ENCODE results near the gene MICAL3.
"Not testable (repeated sequence)": the region's sequence is repeated elsewhere in the genome, so short reads cannot be mapped to it uniquely, and the experiment has no call there.

The MICAL3 gene

DNA sequence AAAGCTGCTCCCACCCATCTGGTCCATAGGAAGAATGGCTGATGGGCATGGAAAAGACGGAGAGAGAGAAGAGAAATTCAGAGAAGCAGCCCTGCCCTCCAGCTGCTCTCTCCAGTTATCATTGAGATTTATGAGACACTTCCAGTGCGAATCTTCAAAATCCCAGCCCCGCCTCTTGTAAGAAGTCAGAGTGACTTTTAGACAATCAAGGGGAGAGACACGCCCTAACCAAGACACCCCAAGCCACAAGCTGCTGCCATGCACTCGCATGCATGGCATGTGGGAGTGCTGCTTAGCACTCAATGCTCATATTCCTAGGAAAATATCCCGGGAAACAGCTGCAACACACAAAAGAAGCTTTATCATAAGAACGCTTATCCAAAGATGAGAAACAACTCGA is 139.5 kb downstream of the MICAL3 start:
- DNase-seq (ENCODE audit: low read depth in 2 of 2): no peak

DNA sequence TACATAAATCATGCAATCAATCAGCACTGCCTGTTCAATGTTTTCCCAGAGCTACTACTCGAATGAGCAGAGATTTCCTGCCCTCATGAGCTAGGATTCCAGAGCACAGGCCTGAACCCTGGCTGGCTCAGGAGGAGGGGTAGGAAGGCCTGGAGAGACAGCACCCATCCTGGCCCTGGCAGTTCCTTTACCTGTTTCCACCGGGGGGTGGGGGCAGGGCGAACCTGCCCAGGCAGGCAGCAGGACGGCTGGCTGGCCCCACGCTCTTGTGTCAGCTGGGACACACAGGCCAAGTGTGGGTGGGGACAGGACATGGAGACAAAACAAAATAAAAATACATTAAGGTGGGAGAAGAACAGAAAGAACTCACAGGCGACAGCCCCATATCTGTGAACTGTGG is 140.3 kb downstream of the MICAL3 start:
- no peak for DNase-seq (ENCODE audit: low read depth in 2 of 2)

- DNase-seq (ENCODE audit: low read depth in 2 of 2): no peak
Observed at GRCh38 chr22:17883356-17883755, 141.0 kb downstream of the MICAL3 start.

GRCh38 chr22:17882727-17883126 is 141.6 kb downstream of the MICAL3 start:
- no peak for DNase-seq (ENCODE audit: low read depth in 2 of 2)

GRCh38 chr22:17882162-17882561 is 142.2 kb downstream of the MICAL3 start:
- DNase-seq (ENCODE audit: low read depth in 2 of 2): no peak

GRCh38 chr22:17881366-17881765 is 143.0 kb downstream of the MICAL3 start:
- DNase-seq (ENCODE audit: low read depth in 2 of 2): no peak

DNA sequence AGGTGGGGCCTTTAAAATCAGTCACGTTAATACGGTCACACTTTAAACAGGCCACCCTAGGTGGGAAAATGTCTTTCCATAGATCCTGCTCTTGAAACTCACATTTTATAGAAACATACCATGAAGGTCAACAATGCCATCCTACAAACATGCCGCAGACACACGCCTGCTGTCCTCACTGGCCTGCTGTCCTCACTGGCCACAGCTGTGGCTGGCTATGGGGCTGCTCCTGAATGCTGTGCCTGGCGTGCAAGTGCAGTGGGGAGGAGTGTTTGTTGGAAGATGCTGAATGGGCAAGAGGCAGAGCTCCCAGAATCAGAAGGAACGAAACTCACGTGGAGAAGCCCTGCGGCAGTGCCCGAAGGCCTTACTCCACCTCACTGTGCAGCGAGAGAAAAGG is 143.9 kb downstream of the MICAL3 start:
- DNase-seq (ENCODE audit: low read depth in 2 of 2): no peak

DNA sequence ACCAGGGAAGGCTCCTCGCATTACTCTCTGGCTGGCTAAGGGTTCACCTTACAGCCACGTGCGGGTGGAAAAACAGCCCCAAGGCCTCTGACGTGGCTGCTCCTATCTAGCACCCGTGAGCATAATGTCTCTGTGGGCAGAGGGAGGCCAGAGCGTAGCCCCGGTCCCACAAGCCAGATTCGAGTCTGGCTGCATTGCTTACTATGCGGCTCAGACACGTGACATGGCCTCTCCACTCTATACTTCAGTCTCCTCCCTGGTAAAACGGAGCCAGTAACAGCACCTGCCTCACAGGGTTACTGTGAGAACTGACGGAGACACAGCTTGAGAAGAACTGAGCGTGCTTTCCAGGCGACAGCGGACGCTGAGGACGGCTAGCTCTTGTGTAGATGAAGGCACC is 144.3 kb downstream of the MICAL3 start:
- no peak for DNase-seq (ENCODE audit: low read depth in 2 of 2)

DNA sequence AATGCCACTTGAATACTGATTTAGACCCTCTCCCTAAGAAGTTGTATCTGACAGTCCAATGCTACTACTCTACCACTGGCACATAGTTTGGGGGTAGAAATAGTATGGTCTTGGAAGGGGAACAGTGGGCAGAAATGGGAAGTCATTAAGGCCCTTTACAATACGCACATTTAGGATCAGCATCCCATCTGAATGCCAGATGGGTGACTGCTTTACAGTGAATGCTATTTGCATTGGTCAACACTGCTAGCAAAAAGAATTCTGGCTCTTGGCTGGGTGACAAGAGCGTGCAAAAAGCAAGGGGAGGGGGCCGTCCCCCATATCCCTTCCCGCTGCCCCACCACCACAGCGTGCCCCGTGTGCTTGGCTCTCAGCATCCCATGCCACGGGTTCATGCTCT is 145.4 kb downstream of the MICAL3 start:
- DNase-seq (ENCODE audit: low read depth in 2 of 2): no peak

- no peak for DNase-seq (ENCODE audit: low read depth in 2 of 2)
Observed at GRCh38 chr22:17878186-17878694, 146.1 kb downstream of the MICAL3 start.

- not testable (repeated sequence) for DNase-seq (ENCODE audit: low read depth in 2 of 2)
Observed at GRCh38 chr22:17876878-17877855, 147.2 kb downstream of the MICAL3 start.

DNA sequence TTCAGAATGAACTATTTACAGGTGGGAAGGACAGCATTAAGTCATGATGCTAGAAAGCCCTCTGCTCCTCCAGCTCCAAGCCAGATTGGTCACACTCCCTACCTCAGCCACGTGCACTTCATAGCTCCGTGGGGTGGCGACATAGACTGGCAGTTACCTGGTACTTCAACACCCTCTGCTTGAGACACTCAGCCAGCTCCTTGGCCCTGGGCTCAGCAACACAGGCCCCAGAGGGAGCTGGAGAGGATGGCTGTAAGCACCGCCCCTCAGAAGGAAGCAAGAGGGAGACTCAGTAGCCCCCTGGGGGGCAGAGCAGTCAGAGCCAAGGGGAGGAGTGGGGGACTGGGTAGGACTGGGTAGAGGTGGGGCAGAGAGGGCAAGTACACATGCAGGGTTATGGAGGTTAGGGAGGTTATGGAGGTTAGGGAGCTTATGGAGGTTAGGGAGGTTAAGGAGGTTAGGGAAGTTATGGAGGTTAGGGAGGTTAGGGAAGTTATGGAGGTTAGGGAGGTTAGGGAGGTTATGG is 148.0 kb downstream of the MICAL3 start:
- DNase-seq (ENCODE audit: low read depth in 2 of 2): no peak

- no peak for DNase-seq (ENCODE audit: low read depth in 2 of 2)
Observed at GRCh38 chr22:17875631-17876030, 148.7 kb downstream of the MICAL3 start.

- no peak for DNase-seq (ENCODE audit: low read depth in 2 of 2)
Observed at GRCh38 chr22:17875156-17875555, 149.2 kb downstream of the MICAL3 start.

DNA sequence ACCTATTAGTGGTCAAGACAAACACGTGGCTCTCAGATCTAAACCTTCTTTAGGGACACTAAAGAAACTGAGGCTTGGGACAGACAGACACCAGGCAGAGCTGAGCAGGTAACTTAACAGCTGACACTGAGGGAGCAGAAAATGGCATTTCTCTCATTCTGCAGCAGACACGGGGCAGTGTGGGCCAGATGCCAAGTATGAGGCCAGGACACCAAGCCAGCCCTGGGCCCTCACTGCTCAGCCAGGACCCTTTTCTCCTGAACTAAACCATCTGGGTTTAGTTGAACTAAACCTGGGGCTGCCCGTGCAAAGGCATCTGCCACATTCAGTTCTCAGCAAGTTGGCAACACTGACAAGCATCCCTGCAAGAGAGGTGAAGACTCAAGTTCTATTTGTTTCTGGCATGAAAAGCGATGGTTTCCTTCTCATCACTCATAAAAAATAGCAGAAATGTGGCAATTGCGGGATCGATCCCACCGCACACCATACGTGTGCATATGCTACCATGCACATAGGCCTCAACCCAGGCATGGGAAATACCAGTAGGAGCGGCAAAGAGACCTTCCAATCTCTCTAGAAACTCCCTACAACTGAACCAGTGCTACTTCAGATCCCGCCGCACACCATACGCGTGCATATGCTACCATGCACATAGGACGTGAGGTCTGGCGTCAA is 150.0 kb downstream of the MICAL3 start:
- DNase-seq (ENCODE audit: low read depth in 2 of 2): no peak

DNA sequence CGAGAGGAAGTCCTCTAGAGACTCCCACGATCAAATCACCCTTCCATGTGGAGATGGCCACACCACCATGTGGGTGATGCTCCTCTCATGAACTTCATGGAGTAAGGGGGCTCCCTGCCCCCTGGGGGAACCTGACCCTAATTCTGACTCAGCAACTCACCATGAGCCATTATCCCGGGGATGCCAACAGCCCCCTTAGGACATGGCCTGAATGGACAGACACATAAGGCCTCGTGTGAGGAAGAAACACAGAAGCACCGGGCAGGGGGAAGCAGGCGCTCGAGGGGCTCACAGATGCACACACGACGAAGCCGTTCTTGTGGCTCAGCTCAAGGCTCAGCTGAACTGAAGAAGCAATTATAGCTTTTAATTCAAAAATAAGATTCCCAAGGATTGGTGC is 150.6 kb downstream of the MICAL3 start:
- no peak for DNase-seq (ENCODE audit: low read depth in 2 of 2)

DNA sequence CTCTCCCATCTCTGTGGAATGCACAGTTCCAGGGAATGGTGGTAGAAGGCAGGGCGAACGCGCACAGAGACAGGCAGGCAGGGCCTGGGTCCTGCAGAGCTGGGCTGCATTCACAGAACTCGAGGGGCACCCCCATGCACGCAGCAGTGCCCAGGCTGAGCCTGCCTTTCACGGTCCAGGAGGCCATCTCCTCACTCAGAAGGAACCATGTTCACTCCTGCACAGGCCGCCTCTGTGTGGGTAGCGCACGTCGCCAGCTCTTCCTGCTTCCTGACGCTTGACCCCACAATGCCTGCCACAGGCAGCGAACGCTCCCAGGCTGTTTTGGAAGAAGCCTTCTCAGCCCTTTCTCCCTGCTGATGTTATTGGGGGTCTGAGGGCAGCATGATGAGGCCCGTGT is 151.2 kb downstream of the MICAL3 start:
- no peak for DNase-seq (ENCODE audit: low read depth in 2 of 2)

DNA sequence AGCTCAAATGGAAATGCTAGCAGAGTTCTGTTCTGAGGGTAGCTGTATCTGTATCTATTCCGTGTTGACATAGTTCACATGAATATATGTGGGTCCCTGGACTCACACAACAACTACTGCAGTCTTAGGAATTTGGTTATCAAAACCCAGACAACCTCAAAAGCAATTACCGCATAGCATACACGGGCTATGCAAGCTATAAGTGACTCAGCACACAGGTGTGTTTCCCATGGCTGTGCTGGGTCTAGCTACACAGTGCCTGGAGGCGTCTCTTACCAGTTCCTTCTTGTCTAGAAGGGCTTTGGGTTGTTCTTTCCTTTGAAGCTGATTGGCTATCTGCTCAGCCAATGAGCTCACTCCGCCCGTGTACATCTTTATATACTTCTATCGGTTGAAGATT is 151.9 kb downstream of the MICAL3 start:
- no peak for DNase-seq (ENCODE audit: low read depth in 2 of 2)

GRCh38 chr22:17871726-17872458 is 152.5 kb downstream of the MICAL3 start:
- no peak for DNase-seq (ENCODE audit: low read depth in 2 of 2)

DNA sequence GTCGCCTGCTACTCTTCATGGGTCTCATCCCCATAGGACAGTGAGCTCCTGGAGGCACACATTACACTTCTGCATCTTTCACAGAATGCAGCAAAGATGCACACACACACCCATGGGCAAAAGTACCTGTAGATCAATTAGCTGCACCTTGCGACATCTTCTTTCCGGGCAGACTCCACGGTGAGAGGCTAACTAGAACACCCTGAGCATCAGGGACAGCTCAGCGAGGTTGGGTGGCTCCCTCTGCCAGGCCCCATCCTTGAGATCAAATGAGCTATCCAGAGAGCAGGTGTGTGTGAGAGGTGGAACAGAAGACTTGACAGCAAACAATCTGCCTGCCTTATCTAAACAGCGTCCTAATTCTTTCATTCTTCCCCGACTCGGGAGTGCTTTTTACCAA is 154.0 kb downstream of the MICAL3 start:
- no peak for DNase-seq (ENCODE audit: low read depth in 2 of 2)

- no peak for DNase-seq (ENCODE audit: low read depth in 2 of 2)
Observed at GRCh38 chr22:17869285-17870096, 154.9 kb downstream of the MICAL3 start.

Data from stimulated activated CD4-positive, alpha-beta T cell treated with anti-CD3 and anti-CD28 coated beads, Interleukin-1b, Interleukin-23, amount 100 ng/mL, for 1 hour (primary cell).